ENCODE data around the gene SCGB2A2.

SCGB2A2 gene

DNA sequence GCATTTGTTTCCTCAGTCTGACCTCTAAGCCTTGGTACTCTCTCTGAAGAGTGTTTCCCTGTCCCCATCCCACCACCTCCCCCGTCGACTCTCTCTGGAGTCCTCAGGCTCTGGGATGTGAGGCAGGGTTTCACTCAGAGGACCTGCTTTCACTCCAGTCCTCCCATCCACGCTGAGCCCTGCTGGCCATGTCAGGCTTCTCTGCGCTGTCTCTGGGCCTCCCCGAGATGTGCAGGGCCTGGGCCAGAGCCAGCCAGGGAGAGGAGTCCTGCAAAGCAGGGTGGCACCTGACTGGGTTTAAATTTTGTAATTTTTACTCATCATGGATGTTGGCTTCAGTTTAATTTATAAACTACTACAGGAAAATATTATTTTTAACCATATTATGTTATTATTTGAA, 3.3 kb downstream of the SCGB2A2 start:
- no peak for TF ChIP-seq CTCF (IDR thresholded peaks at IDR 0.05; ENCODE audit: control extremely low read depth, extremely low read depth, low read depth, missing control alignments)
- ChIA-PET CTCF (interaction anchor here (1.1 kb wide), 1 partner anchor 14 kb away, joined by 4 read pairs; no protein-coding TSS in a partner anchor), POLR2A (no interaction called here)
- no peak for DNase-seq (ENCODE audit: extremely low spot score)

GRCh38 chr11:62273789-62274275, 3.9 kb downstream of the SCGB2A2 start:
- TF ChIP-seq CTCF (IDR thresholded peaks at IDR 0.05; ENCODE audit: control extremely low read depth, extremely low read depth, low read depth, missing control alignments) = no peak
- CTCF ChIA-PET = no interaction called here
- no peak for DNase-seq (ENCODE audit: extremely low spot score)
- POLR2A ChIA-PET = no interaction called here

GRCh38 chr11:62280452-62280851, 10.5 kb downstream of the SCGB2A2 start:
- no peak for DNase-seq (ENCODE audit: extremely low spot score)
- ChIA-PET CTCF (no interaction called here), POLR2A (no interaction called here)
- TF ChIP-seq CTCF (IDR thresholded peaks at IDR 0.05; ENCODE audit: control extremely low read depth, extremely low read depth, low read depth, missing control alignments) = no peak

GRCh38 chr11:62295504-62295903, 25.5 kb downstream of the SCGB2A2 start:
- DNase-seq (ENCODE audit: extremely low spot score) = no peak
- TF ChIP-seq CTCF (IDR thresholded peaks at IDR 0.05; ENCODE audit: control extremely low read depth, extremely low read depth, low read depth, missing control alignments) = no peak
- CTCF ChIA-PET = no interaction called here
- POLR2A ChIA-PET = no interaction called here

GRCh38 chr11:62298975-62299374, 29.0 kb downstream of the SCGB2A2 start, which contains the start of gene SCGB1D4:
SCGB1D4 (minus strand) TSS chr11:62299075; CDS start chr11:62299010, 65 bp downstream.
- TF ChIP-seq CTCF (IDR thresholded peaks at IDR 0.05; ENCODE audit: control extremely low read depth, extremely low read depth, low read depth, missing control alignments) = no peak
- ChIA-PET CTCF (interaction anchor here (3.9 kb wide), 1 partner anchor 12 kb away, joined by 25 read pairs; no protein-coding TSS in a partner anchor), POLR2A (no interaction called here)
- no peak for DNase-seq (ENCODE audit: extremely low spot score)

DNA sequence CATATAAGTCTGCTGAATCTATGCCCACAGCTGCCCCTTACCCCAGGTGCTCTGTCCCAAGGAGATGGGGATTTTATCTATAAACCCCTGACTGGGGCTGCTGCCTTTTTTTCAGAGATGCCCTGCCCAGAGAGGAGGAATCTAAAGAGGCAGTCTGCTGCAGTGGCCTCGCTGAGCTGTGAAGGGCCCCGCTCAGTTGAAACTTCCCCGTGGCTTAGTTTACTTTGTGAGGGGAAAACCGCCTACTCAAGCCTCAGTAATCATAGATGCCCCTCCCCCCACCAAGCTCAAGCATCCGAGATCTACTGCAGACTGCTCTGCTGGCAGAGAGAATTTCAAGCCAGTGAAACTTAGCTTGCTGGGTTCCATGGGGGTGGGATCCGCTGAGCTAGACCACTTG, 36.3 kb downstream of the SCGB2A2 start:
- ChIA-PET CTCF (interaction anchor here (1.0 to 1.3 kb wide), 2 partner anchors 9 to 134 kb away, joined by 3 read pairs; no protein-coding TSS in a partner anchor), POLR2A (no interaction called here)
- TF ChIP-seq CTCF (IDR thresholded peaks at IDR 0.05; ENCODE audit: control extremely low read depth, extremely low read depth, low read depth, missing control alignments) = no peak
- DNase-seq (ENCODE audit: extremely low spot score) = no peak

- no peak for DNase-seq (ENCODE audit: extremely low spot score)
- ChIA-PET CTCF (no interaction called here), POLR2A (no interaction called here)
- no peak for TF ChIP-seq CTCF (IDR thresholded peaks at IDR 0.05; ENCODE audit: control extremely low read depth, extremely low read depth, low read depth, missing control alignments)
These were observed 38.0 kb downstream of the SCGB2A2 start for GRCh38 chr11:62307950-62308349.
